Frontal cortex (tissue), 4 donors: ENCODE data around the gene GUCY1A1. TPM values are rescaled to one million over a fixed set of nuclear protein-coding genes. Genes with fewer than 3 reads are reported as not detected.

ENCODE experiments used
- DNase-seq, 2 donors: peaks; one replicate each; pipeline ENCODE4 v3.0.0; 2012; ENCODE audit warnings: low spot score in 2 of 2
- FAIRE-seq: peaks from 2 replicates; lab custom pipeline; 2012; peaks lifted over from hg19 to GRCh38; lab: Jason Lieb, UNC
- total RNA-seq: library from RNA; depleted of rRNA; stranded (reverse); fragments of >200 nt; gene quantifications from one replicate; pipeline ENCODE4 v1.2.3, GENCODE V29; 2014
- donor health status: control.
- donor health status: control.
- donor health status: control.

Gene GUCY1A1
- total RNA-seq, 1 donor from 2014 or later, result 207 TPM

DNA sequence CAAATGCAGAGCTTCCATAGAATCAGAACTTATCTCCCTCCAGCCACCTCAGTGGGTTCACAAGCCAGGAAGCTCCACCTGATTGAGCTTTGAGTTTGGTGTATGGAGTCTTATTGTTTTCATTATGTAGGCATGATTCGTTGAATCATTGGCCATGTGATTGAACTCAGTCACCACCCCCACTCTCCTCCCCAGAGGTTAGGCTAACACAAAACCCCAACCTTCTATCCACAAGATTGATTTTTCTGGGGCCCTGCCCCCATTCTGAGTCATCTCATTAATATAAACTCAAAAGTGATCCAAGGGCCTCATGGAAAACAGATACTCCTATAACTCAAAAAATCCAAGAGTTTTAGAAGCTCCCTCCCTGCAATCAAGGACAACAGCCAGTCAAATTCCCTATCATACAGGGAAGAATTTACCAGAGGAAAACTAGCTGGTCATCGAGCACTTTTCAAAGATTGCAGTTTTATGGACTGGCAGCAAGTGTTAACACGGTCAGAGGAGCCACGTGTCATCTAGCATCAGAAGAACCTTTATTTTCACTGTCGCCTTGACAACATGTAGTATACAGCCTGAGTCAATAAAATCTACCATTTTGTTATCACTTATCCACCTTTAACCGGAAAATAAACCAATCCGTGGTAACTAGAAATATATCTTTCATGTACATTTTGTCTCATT is 56.3 kb downstream of the GUCY1A1 start:
- FAIRE-seq (no peak), DNase-seq (no peak)

DNA sequence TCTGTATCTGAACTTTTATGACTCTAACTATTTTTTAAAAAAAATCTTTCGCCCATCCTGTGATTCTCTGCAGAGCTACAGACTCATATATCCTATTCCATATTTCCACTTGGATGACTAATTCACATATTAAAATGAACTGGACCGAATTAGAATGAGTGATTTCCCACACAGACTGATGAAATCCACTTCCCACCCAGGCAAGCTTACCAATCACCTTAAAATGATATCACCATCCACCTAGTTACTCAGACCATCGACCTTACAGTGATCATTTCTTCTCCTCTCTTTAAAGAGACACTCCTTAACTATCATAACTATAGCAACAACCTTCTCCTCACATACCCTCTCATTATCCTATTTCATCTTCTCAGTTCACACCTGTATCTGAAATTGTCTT is 58.1 kb downstream of the GUCY1A1 start:
- DNase-seq (no peak), FAIRE-seq (no peak)

DNA sequence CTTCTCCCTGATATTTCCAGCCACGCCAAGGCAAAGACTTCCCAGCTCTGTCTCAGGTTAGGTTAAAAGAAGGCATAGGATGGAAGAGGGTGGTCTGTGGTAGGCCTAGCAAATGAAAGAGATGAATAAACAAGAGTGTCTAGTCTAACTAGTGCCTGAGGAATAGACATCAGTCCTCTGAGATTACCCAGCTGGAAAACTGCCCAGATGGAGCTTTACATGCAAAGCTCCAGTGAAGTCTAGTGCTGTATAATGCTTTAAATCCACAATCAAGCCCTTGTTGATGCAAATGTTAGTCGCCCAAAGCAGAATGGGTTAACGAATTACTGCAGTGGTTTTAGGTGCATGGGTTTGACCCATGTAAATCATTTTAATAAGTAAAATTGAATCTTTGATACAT is 67.4 kb downstream of the GUCY1A1 start:
- FAIRE-seq (no peak), DNase-seq (no peak)

DNA sequence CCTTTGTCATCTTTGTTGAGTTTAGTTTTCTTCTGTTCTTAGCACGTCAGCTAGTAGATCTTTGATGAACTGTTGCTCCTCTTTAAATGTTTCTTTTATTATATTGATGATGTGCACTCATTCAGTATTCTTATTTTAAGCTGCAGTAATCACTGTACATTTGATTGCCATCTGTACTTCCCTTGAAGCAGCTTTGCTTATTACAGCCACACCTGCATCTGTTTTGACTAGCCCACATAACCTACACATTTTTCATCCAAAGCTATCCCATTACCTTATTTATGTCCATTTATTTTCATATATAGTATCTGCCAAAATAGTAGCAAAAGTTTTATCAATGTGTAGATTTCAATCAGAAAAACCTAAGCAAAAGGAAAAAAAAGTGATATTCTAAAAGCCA is 68.3 kb downstream of the GUCY1A1 start:
- FAIRE-seq (no peak), DNase-seq (no peak)

DNA sequence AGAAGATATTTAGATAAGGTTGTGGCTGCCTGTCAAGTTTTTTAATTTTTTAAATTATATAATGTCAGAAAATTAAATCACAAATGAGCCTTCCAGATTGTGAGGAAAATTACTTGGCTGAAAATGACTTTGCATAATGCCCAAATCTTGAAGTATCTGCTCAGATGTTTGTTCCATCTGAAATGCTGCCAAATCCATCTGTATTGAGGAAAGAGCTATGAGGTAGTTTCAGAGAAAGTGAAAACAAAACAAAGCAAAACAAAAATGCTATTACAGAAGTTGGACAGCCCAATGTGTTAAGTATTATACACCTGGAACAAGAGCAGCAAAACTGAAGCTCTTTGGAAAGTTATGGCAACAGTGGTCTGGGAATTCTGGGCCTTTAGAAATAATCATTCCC is 68.8 kb downstream of the GUCY1A1 start:
- DNase-seq (no peak), FAIRE-seq (no peak)

DNA sequence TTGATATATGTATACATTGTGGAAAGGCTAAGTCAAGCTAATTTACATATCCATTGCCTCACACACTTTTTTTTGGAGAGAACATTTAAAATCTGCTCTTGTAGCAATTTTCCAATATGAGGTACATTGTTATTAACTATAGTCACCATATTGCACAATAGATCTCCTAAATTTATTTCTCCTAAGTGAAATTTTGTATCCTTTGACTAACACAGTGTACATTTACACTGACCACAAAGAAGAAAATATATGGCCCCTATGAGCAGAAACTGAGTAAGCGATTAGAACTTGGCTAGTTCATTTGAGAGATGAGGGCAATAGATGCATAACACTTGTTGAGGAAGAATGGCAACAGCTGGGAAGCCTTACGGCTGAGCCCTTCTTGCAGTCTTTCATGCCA is 71.9 kb downstream of the GUCY1A1 start:
- no peak for DNase-seq
- no peak for FAIRE-seq

DNA sequence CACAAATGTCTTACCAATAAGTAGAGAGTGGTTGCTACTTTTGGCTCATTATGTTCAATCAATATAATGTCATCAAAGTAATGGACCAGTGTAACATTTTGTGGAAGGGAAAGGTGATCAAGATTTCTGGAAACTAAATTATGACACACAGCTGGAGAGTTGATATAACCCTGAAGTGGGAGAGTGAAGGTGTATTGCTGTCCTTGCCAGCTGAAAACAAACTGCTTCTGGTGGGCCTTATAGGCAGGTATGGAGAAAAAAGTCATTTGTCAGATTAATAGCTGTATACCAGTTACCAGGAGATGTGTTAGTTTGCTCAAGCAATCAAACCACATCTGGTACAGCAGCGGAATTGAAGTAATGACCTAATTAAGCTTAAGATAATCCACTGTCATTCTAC is 74.9 kb downstream of the GUCY1A1 start:
- FAIRE-seq, result no peak

DNA sequence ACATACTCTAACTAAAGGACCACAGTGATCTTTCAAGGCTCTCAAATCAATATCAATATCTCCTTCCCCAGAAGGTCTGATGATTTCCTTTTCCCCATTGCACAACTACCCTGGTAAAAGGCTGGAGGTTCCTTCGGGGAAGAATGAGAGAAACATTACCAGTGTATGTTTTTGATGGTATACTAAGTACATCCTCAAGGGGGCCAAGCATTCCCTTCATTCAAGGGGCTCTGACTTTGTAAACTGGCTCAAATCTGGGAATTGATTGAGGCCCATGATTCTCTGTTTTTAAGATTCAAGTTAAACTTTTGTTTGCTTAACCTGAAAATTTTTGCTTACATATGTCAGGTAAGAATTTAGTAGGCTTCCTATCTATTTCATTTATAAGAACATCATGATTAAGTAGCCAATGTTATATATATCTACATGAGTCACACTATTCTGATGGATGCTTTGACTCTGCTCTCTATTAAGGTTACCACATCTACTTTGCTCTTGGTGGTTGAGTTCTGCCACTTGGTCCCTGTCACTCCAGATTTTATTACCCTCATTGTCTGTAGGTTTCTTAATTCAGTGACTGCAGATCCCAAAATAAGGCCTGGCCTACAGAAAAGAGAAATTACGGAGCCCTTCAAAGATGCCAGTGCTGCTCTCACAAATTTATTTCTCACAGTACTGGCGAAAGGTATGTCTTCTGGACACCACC is 75.8 kb downstream of the GUCY1A1 start:
- FAIRE-seq (no peak), DNase-seq (no peak)

More for the DNA sequence above, 74.9 kb downstream of the GUCY1A1 start:
- no peak for DNase-seq

DNA sequence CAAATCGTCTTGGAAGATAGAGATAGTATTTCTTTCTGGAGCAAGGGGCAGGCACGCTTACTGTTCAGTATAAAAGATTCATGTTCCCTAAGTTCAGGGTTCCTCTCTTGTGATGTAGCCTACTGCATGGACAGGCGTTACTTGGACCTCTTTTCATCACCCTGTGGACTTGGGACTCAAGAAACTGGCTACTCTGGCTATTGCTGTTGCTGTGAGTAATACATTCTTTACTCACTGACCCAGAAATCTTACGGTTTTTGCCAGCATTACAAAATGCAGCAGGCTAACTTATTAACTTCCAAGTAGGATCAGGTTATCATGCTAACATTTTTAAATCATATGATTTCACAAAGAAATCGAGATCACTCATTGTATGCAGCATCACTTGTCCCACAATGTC is 79.3 kb downstream of the GUCY1A1 start:
- FAIRE-seq (no peak), DNase-seq (no peak)

DNA sequence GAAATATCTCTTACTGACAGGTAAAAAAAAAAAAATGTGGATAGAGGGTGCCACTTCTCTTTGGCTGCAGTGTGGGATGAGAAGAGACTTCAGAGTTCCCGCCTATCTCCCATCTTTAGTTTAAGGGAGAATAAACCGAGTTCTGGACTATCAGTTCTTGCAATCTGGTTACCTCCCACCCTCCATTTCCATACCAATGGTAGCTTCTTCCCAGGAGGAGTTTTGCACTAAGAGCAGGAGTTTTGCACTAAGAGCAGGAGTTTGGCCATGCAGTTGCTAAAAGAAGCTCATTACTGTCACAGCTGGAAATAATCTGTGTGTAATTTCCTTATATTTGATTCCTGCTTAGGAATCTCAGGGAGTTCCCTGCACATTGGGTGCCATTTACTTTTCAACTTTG is 81.4 kb downstream of the GUCY1A1 start:
- FAIRE-seq, result no peak
- no peak for DNase-seq

DNA sequence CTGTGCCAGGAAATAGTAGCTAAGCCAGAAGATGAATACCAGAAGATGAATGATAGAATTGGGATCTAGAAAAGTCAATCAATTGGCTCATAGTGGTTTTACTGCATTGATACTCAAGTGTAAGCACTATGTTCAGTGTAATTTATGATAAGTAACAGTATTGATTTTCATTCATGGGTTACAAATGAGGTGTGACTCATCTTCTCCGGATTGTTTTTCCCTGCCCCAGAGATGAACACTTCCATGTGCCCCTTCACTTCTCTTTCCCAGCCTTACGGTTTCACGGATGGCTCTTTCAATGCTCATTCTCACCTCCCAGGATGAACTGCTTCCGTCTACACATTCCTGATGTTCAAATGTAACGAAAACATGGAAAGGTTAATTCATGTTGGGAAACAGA is 82.4 kb downstream of the GUCY1A1 start:
- DNase-seq, result no peak
- no peak for FAIRE-seq

DNA sequence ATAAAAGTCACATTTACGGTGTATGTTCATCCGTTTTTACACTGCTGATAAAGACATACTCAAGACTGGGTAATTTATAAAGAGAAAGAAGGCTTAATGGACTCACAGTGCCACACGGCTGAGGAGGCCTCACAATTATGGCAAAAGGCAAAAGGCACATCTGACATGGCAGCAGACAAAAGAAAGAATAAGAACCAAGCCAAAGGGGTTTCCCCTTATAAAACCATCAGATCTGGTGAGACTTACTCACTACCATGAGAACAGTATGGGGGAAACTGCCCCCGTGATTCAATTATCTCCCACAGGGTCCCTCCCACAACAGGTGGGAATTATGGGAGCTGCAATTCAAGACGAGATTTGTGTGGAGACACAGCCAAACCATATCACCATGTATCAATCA is 84.9 kb downstream of the GUCY1A1 start:
- FAIRE-seq (no peak), DNase-seq (no peak)

DNA sequence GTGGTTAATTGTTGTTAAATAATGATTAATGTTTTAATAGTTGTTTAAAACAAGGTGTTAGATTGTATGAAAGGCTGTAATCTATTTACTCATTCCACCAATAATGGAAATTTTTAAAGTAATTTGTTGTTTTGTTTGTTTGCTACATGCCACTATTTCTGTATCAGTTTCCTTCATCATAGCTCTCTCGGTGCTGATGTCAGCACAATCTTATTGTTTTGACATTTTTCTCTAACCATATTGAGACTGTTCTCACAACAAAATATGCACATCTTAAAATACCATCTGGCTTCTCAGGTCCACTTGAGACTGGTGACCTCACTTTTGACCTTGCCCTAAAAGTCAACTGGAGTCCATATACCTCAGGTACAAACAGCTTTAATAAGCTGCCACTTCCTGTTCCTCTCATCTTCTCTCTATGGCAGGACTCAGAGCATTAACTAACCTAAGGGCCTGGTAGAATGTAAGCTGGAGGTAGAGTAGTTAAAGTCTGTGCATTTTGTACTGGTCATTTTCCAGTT is 91.2 kb downstream of the GUCY1A1 start:
- FAIRE-seq (no peak), DNase-seq (no peak)

DNA sequence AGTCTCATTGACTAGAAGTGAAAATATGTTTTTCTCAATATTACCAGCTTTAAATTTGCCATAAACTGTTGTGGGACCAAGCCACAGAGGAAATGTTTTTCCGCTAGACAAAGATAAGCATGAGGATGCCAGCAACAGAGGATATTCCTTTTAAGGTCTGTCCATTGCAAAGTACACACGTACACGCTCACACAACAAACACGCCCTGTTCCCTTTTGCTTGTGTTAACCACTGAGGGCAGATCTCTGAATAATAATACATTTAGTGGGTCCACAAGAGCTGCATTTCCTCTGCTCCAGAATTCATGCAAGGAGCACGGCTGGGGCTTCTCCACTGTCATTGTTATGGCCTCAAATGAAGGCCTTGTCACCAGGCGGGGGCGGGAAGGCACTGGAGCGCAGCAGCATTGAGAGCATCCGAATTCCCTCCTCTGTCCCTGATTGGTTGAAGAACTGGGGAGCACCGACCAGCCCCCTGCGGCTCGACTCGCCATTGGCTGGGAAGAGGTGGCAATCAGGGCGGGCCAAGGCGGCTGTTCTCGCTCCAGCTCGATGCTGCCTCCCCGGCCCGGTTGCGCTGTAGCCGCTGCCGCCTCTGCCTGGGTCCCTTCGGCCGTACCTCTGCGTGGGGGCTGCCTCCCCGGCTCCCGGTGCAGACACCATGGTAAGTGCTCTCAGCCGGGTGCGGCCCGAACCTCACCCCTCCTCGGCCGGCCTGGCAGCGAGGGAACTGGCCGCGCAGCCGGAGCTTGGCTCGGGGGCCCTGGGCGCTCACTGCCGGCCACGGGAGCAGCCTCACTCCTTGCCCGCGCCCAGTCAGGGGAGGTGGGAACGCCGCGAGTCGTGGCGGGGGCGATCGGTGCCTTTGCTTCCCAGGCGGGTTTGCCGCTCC is 92.1 kb downstream of the GUCY1A1 start, which contains the start of gene GUCY1B1:
Gene GUCY1B1 (plus strand): TSS at position 541 of the 891 bp plus-strand sequence. CDS start 120 bp downstream, at position 661.
- DNase-seq (peak; percentile 95 to 97), FAIRE-seq (peak; percentile 15)

DNA sequence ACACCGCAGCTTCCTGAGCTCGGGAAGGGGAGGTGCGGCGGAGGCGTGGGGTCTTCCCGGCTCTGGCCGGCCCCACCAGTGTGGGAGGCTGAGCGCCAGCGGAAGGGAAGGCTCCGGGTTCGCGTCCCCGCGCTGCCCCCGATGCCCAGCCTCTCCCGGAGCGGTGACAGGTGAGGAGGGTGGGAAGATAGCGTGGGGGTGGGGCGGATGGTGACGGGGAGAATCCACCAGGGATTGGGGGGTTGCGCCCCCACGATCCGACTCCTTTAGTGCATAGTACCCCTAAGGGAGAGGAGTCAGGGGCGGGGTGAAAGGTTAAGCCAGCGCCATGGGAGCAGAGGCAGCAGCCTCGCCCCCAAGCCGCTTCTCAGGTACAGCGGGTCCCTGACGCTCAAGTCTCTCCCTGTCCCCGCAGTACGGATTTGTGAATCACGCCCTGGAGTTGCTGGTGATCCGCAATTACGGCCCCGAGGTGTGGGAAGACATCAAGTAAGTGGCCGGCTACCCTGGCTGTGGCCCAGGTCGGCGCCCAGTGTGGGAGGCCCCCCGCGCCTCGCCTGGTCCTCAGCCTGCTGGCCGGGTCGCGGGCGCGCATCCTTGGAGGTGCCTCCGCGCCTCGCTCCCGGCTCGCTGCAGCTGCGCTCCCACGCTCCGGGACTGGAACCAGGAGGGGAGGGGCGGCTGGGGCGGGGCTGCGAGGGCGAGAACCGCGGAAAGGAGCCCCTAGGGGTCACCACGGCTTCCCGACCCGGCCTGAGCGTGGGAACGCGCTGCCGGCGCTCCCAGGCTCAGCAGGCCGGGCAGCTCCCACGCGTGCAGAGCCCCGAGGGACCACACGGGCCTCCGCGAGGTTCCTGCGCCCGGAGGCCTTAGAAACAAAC is 93.0 kb downstream of the GUCY1A1 start:
- no peak for FAIRE-seq

DNA sequence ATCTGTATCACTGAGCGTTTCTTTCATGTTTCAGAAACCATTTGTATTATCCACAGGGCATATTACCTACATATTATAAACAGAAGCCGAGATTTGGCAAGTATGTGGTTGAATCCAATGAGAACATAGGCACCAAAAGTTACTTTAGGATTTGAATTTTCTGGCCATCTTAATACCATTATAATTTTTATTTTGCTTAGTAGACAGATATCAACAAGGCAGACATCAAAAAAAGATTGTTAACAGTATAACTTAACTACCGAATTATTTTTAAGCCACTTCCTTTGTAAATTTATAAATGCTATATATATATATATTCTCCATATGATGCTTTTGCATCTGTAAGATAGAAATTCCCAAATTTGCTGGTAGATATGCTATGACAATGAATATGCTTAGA is 94.4 kb downstream of the GUCY1A1 start:
- FAIRE-seq (no peak), DNase-seq (no peak)

More for the DNA sequence above, 93.0 kb downstream of the GUCY1A1 start:
- DNase-seq, result peak; percentile 59 to 62

DNA sequence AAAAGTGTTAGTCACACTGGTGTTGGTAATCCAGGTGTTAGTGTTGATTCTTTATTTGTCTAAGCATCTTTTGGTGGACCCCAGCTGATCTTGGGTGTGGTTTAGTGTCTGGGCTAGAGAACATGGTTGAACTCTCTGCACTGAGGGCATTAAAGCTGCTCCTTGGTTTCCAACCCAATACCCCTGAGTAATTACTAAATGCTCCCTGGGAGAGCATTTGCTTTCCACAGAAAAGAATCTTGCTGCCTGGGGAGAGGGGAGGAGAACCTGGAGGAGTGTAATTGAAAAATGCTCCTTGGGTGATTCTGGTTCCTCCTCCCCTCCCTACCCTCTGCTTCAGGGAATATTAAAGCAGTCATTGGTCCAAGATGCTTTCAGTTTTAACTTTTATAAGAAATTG is 95.3 kb downstream of the GUCY1A1 start:
- no peak for FAIRE-seq
- DNase-seq, result no peak

DNA sequence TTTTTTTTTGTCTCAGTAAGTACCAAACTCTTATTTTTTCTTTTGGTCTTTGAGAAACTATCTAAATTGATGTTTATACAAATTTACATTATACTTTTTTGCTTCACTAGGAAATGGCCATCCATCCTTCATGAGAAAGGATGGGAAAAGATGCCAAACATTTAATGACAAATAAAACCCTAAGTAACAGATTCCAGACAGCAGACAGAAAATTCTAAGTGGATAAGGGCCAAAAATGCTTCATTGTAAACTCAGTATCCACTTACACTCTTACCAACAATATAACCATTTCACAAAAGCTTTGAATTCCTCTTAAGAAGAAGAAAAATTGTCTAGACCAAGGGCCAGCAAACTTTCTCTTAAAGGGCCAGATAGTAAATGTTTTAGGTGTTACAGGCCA is 95.7 kb downstream of the GUCY1A1 start:
- DNase-seq (no peak), FAIRE-seq (no peak)

DNA sequence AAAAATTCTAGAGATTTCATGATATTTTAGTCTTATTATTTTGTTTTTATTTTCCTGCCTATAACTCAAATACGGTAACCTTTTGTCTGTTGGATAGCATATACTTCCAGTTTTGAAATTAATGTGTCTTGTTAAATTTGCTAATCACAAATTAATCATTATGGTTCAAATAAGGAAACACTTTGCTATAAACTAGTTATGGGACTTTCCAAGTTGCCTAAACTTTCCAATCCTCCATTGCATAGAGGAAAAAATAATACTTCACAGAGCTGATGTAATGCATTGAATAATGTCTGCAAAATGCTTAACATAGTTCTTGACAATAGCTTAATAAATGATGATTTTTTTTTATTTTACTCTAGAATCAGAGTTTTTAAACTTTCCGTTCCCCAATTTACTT is 96.9 kb downstream of the GUCY1A1 start:
- DNase-seq (no peak), FAIRE-seq (no peak)
